ENCODE results near the gene PCGF3.
"Not testable (repeated sequence)": the region's sequence is repeated elsewhere in the genome, so short reads cannot be mapped to it uniquely, and the experiment has no call there.

Gene PCGF3

DNA sequence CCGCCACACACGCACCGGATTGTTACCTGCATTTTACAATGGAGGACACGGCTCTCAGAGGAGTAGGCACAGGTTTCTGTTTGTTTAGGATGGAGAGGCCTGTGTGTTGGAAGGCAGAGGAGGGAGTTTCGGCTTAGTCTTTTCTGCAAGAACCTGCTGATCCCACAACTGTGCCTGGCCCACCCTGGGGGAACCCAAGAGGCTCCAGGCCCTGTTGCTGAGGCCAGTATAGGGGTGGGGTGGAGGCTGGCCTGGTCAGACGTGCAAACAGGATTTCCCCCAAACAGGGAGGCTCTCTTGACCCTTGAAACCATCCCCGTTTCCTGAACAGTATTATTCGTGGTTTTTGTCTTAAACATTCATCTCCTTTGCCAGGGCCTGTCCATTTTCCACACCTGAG, 15.9 kb upstream of the PCGF3 start:
- H3K4me3 ChIP-seq (ENCODE audit: low read length): no peak overlapping the region
- DNase-seq (ENCODE audit: low read depth): no peak
- TF ChIP-seq, protein P1, sequence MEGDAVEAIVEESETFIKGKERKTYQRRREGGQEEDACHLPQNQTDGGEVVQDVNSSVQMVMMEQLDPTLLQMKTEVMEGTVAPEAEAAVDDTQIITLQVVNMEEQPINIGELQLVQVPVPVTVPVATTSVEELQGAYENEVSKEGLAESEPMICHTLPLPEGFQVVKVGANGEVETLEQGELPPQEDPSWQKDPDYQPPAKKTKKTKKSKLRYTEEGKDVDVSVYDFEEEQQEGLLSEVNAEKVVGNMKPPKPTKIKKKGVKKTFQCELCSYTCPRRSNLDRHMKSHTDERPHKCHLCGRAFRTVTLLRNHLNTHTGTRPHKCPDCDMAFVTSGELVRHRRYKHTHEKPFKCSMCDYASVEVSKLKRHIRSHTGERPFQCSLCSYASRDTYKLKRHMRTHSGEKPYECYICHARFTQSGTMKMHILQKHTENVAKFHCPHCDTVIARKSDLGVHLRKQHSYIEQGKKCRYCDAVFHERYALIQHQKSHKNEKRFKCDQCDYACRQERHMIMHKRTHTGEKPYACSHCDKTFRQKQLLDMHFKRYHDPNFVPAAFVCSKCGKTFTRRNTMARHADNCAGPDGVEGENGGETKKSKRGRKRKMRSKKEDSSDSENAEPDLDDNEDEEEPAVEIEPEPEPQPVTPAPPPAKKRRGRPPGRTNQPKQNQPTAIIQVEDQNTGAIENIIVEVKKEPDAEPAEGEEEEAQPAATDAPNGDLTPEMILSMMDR (conservative IDR thresholded peaks at IDR 0.05; ENCODE audit: low read depth, low read length): no peak

DNA sequence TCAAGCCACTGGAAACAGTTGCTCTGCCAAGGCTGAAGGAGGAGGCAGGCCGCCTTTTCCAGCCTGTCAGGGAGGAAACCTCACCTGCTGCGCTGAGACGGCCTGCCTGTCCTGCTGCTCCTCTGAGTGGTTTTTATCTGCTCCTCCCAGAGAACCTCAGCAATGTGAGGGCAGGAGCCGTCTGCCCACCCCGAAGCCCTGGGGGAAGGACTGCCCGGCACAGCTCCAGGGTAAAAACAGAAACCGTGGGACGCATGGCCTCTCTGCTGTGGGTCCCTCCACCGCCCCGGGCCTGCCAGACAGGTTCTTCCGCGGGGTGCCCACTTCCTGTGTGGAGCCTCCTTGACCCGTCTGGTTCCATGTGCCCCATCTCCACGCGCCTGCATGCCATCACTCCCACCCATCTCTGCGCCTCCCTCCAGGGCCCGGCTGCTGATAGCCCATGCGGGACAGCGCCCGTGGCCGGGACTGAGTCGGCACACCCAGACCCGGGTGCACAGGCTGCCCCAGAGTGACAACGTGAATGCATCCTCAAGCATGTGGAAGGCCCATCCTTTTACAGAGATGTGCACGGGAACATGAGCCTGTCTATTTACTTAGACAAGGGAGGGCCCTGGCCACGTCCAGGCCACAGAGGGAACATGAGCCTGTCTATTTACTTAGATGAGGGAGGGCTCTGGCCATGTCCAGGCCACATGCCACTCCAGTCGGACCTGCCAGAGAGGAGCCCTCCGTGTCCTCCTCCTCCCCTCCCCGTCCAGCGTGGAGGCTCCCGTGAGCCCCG, 12.7 kb upstream of the PCGF3 start:
- TF ChIP-seq, protein P1 (conservative IDR thresholded peaks at IDR 0.05; ENCODE audit: low read depth, low read length): no peak
- no peak overlapping the region for H3K4me3 ChIP-seq (ENCODE audit: low read length)
- DNase-seq (ENCODE audit: low read depth): no peak

DNA sequence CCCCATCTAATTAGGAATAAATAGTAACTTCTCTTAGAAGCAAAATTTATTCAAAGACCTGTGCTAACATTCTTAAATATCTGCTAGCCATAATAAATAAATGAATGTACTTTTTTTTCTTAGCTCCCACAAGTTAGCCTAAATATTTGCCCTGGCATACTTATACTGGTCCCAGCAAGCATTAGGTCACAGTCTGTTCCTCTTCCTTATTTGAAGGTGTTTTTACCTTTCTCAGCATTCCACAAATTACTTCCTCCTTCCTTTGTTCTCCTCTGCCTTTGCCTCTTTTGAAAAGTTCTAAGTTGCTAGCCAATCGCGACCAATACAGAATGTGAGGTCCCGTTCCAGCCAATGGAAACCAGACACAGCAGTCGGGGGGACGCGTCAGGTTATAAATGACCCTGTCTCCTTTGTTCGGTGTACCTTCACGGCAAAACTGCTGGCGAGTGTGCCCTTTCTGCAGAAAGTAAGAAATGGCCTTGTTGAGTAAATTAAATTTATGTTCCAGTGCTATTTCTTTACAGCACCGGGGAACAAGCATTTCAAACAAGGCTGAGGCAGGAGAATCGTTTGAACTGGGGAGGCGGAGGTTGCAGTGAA, 11.2 kb upstream of the PCGF3 start:
- H3K4me3 ChIP-seq (ENCODE audit: low read length): not testable (repeated sequence)

DNA sequence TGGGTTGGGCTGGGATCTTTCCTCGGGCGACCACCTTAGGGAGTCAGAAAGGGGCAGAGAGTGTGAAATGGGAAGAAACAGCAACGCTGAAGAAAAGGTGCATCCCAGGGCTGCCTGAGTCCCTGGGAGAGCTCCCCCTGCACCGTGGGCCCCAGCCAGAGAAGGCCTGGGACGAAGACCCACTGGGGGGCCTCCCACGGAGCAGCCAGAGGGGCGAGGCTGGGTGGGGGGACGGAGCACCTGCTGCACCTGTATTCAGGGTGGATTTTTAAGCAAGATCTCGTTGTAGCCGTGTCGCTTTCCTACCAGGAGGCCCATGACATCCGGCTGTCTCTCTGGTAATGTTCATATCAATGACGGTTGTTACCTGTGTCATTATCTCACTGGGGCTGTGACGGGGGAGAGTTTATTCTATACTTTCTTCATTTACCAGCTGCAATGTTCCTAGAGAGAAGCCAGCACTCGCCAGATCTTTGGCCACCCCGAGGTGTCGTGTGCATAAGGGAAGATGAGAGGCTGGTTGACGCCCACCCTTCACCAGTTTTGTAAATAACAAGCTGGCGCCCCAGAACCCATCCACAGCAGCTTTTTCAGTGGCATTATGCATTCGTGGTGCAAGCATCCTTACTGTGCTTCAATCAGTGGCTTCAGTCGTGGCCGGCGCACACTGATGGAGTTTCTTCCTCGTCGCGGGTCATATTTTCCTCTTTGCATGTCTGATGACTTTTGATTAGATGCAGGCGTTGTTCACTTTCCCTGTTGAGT, 5.6 kb upstream of the PCGF3 start:
- H3K4me3 ChIP-seq (ENCODE audit: low read length): no peak overlapping the region
- TF ChIP-seq, protein P1 (conservative IDR thresholded peaks at IDR 0.05; ENCODE audit: low read depth, low read length): no peak
- no peak for DNase-seq (ENCODE audit: low read depth)

More for the DNA sequence above, 11.2 kb upstream of the PCGF3 start:
- not testable (repeated sequence) for DNase-seq (ENCODE audit: low read depth)

DNA sequence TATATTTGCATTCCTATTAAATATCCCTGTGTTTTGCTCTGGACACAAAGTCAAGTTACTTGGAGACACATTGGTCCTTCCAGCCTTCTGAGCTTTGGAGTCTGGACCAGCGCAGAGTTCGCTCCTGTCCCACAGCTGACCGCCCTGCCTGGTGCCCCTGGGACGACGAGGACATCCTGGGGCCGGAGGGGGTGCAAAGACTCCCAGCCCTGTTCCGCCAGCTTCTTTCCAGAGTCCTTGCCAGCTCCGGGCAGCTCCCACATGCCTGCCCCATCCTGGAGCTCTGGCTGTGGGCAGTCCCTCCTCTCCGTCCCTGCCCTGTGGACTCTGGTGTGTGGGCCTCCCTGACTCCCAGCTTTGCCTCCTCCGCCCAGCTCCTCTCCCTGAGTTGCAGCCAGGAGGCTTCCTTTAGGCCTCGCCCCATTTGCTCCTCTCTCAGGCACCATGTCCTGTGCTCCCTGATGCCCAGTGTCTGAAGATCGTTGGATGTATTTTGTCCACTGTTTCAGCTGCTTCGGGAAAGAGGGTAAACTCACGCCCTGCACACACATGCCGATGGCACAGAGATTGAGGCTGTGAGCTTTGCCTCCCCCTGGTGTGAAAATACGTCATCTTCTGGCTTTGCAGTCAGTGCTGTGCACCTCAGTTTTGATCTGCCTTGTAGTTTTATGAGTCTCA, 4.9 kb upstream of the PCGF3 start:
- TF ChIP-seq, protein P1 (conservative IDR thresholded peaks at IDR 0.05; ENCODE audit: low read depth, low read length): no peak
- H3K4me3 ChIP-seq (ENCODE audit: low read length): no peak overlapping the region
- no peak for DNase-seq (ENCODE audit: low read depth)

DNA sequence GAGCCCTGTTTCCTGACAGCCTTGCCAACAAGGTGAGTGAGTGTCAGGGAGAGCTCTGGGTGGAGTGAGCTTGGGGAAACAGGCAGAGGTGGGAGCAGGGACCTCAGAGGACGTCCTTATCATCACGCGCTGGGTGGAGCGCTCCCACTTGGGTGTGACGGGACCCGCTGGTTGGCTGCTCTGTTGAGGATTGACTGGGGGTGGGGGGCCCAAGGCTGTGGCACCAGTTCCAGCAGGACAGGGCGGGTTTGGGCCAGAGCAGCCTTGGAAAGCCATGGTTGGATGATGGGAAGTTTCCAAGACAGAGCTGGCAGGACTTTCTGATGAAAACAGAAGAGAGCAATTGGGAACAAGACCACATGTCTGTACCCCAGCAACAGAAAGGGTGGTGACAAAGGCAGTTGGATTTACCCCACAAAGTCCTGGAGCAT, 3.0 kb upstream of the PCGF3 start:
- H3K4me3 ChIP-seq (ENCODE audit: low read length): no peak overlapping the region
- DNase-seq (ENCODE audit: low read depth): no peak
- TF ChIP-seq, protein P1 (conservative IDR thresholded peaks at IDR 0.05; ENCODE audit: low read depth, low read length): no peak

Measured in retinal pigment epithelial cell (primary cell).